HCT116 (cell line): ENCODE results near the gene SCGB1A1. TPM values are rescaled to one million over a fixed set of nuclear protein-coding genes. Genes with fewer than 3 reads are reported as not detected.

Experiments used
- ATAC-seq: fragments of 200-7000 bp; cut with Tn5 transposase; 2 replicates; pipeline ENCODE4 v1.9.1; 2020; ENCODE audit warnings: mild to moderate bottlenecking, moderate library complexity
- BruUV-seq: library from RNA; stranded (reverse); fragments of 400-500 nt; replicated peaks from 2 replicates; lab custom pipeline; 2021; lab: Mats Ljungman, UMichigan
- CTCF ChIA-PET: fragments of 300-600 bp; sonication (Branson Sonifier 250); formaldehyde crosslinking; loops from one replicate; lab custom pipeline; 2021; ENCODE audit warnings: antibody characterized with exemption; lab: Charles Lee
- POLR2A ChIA-PET: fragments of 300-600, 350-600 bp; sonication (Branson Sonifier 250); formaldehyde crosslinking; loops from one replicate; lab custom pipeline; 2021; ENCODE audit warnings: antibody characterized with exemption; lab: Charles Lee
- RAD21 ChIA-PET, 2 experiments: fragments of 300-600 bp; sonication (Branson Sonifier 250); formaldehyde crosslinking; loops; one replicate each; lab custom pipeline; 2023; ENCODE audit warnings: low total read pairs in 2 of 2; ENCODE audit not compliant: uncharacterized antibody in 2 of 2, unreplicated experiment in 2 of 2, low non-redundant PET in 1 of 2; lab: Charles Lee
- DNase-seq: peaks from one replicate; pipeline ENCODE4 v3.0.0-alpha.2; 2010; ENCODE audit warnings: low read depth, low spot score
- H2AFZ ChIP-seq: fragments of 200-600 bp; shearing (Covaris generic), sonication (generic); 2 replicates; pipeline ENCODE4 v1.6.1; 2017; ENCODE audit warnings: low read depth, mixed run types, mixed read lengths, antibody characterized with exemption, low read length; ENCODE audit not compliant: poor library complexity, severe bottlenecking
- H3K27ac ChIP-seq: 2 replicates; pipeline ENCODE4 v1.5.1; 2012; ENCODE audit warnings: low read depth, low read length
- H3K27me3 ChIP-seq: fragments of 200-600 bp; sonication (generic); 2 replicates; pipeline ENCODE4 v1.6.1; 2016; ENCODE audit warnings: mixed run types, low read length, mixed read lengths; ENCODE audit not compliant: insufficient read depth
- H3K36me3 ChIP-seq, 2 experiments: fragments of 200-500 bp in 1 of 2; fragments of 200-600 bp in 1 of 2; sonication (Bioruptor generic) in 1 of 2; sonication (generic) in 1 of 2; 2 replicates each; pipeline versions ENCODE4 v1.5.1 to v1.6.1; 2014 to 2016; ENCODE audit warnings: low read length in 2 of 2, inconsistent platforms in 1 of 2, mixed read lengths in 1 of 2, mixed run types in 1 of 2; ENCODE audit not compliant: insufficient read depth in 2 of 2, control insufficient read depth in 1 of 2
- H3K4me1 ChIP-seq, 2 experiments: fragments of 200-600 bp in 1 of 2; sonication (generic) in 1 of 2; 2 replicates each; pipeline versions ENCODE4 v1.5.1 to v1.6.1; 2012 to 2017; ENCODE audit warnings: low read length in 2 of 2, inconsistent platforms in 1 of 2, mild to moderate bottlenecking in 1 of 2, mixed read lengths in 1 of 2, mixed run types in 1 of 2, moderate library complexity in 1 of 2; ENCODE audit not compliant: insufficient read depth in 2 of 2, control insufficient read depth in 1 of 2
- H3K4me2 ChIP-seq: fragments of 200-600 bp; sonication (generic); 2 replicates; pipeline ENCODE4 v1.6.1; 2017; ENCODE audit warnings: mixed run types, low read length, mixed read lengths
- H3K4me3 ChIP-seq, 2 experiments: fragments of 200-600 bp in 1 of 2; sonication (generic) in 1 of 2; replicated peaks in 1 of 2; 2 replicates each; pipeline ENCODE4 v1.5.1; 2011 to 2016; ENCODE audit warnings: low read length in 2 of 2, control low read depth in 1 of 2, low read depth in 1 of 2, mild to moderate bottlenecking in 1 of 2, mixed read lengths in 1 of 2, mixed run types in 1 of 2
- H3K79me2 ChIP-seq: fragments of 200-600 bp; sonication (generic); 2 replicates; pipeline ENCODE4 v1.6.1; 2017; ENCODE audit warnings: mild to moderate bottlenecking, mixed run types, low read length, moderate library complexity, mixed read lengths; ENCODE audit not compliant: insufficient read depth
- H3K9ac ChIP-seq: fragments of 200-600 bp; sonication (generic); 2 replicates; pipeline ENCODE4 v1.6.1; 2016; ENCODE audit warnings: low read length, mixed read lengths
- H3K9me2 ChIP-seq: fragments of 200-600 bp; sonication (generic), shearing (Covaris generic); 2 replicates; pipeline ENCODE4 v1.6.1; 2017; ENCODE audit warnings: mixed run types, mild to moderate bottlenecking, moderate library complexity; ENCODE audit not compliant: insufficient read depth
- H3K9me3 ChIP-seq, 2 experiments: fragments of 200-500 bp in 1 of 2; fragments of 200-600 bp in 1 of 2; sonication (Bioruptor generic) in 1 of 2; sonication (generic) in 1 of 2; 2 replicates each; pipeline ENCODE4 v1.6.1; 2014 to 2017; ENCODE audit warnings: low read length in 2 of 2, mixed read lengths in 2 of 2, inconsistent platforms in 1 of 2, low read depth in 1 of 2, mild to moderate bottlenecking in 1 of 2, mixed run types in 1 of 2, moderate library complexity in 1 of 2; ENCODE audit not compliant: control insufficient read depth in 1 of 2, insufficient read depth in 1 of 2
- H4K20me1 ChIP-seq: fragments of 200-600 bp; sonication (generic), shearing (Covaris generic); 2 replicates; pipeline ENCODE4 v1.6.1; 2017; ENCODE audit warnings: mixed run types, mild to moderate bottlenecking, moderate library complexity; ENCODE audit not compliant: insufficient read depth
- SRF ChIP-seq: IDR thresholded peaks from 2 replicates; pipeline ENCODE4 v1.6.1; 2012; ENCODE audit warnings: low read depth
- ZNF274 ChIP-seq: fragments of 200-500 bp; sonication (Bioruptor generic); IDR thresholded peaks from 2 replicates; pipeline ENCODE4 v1.6.1; 2014; ENCODE audit warnings: mild to moderate bottlenecking, low read depth, low read length, inconsistent platforms
- intact Hi-C: fragments of 100-400 bp; cut with micrococcal nuclease; formaldehyde crosslinking; loops from 2 replicates; pipeline ENCODE4 v1.10.0; 2022
- total RNA-seq: library from RNA; stranded (reverse); gene quantifications from one replicate; pipeline ENCODE4 v1.2.1, GENCODE V29; 2021; ENCODE audit not compliant: unreplicated experiment
- TF ChIP-seq, protein P1 (sequence below): IDR thresholded peaks from 2 replicates; pipeline ENCODE4 v1.6.1; 2012; ENCODE audit warnings: low read depth

Gene SCGB1A1
- total RNA-seq, 1 experiment from 2014 or later: 2.0 TPM

DNA sequence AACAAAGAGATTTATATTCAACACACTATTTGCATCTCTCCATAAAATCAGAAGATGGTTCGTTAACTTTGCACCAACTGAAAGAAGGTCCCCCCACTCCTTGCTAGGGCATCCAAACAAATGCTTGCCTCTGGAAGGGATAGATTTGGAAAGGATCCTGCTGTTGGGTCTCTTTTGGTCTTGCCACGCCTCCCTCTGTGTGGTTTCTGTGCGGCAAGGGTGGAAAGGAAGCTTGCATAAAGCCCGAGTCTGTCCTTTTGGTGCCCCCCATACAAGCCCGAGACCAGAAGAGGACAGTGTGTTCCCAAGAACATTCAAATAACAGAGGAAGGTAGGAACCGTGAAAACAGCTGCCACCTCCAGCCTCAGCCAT lies 15.1 kb downstream of the SCGB1A1 start:
- ChIA-PET POLR2A (no interaction called here), CTCF (interaction anchor here (2.0 kb wide), 1 partner anchor 9 kb away, joined by 9 read pairs; no protein-coding TSS in a partner anchor)
- no TSS peak for BruUV-seq

More for the DNA sequence above, 15.1 kb downstream of the SCGB1A1 start:
- no peak for ATAC-seq
- no peaks in the 10 kb centered on the region for H3K79me2 ChIP-seq
- H3K9ac ChIP-seq: no peak overlapping the region
- H4K20me1 ChIP-seq: no peaks in the 10 kb centered on the region
- no peak overlapping the region for H3K4me2 ChIP-seq
- H3K4me1 ChIP-seq: no peaks in the 10 kb centered on the region
- TF ChIP-seq, protein P1, sequence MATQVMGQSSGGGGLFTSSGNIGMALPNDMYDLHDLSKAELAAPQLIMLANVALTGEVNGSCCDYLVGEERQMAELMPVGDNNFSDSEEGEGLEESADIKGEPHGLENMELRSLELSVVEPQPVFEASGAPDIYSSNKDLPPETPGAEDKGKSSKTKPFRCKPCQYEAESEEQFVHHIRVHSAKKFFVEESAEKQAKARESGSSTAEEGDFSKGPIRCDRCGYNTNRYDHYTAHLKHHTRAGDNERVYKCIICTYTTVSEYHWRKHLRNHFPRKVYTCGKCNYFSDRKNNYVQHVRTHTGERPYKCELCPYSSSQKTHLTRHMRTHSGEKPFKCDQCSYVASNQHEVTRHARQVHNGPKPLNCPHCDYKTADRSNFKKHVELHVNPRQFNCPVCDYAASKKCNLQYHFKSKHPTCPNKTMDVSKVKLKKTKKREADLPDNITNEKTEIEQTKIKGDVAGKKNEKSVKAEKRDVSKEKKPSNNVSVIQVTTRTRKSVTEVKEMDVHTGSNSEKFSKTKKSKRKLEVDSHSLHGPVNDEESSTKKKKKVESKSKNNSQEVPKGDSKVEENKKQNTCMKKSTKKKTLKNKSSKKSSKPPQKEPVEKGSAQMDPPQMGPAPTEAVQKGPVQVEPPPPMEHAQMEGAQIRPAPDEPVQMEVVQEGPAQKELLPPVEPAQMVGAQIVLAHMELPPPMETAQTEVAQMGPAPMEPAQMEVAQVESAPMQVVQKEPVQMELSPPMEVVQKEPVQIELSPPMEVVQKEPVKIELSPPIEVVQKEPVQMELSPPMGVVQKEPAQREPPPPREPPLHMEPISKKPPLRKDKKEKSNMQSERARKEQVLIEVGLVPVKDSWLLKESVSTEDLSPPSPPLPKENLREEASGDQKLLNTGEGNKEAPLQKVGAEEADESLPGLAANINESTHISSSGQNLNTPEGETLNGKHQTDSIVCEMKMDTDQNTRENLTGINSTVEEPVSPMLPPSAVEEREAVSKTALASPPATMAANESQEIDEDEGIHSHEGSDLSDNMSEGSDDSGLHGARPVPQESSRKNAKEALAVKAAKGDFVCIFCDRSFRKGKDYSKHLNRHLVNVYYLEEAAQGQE: no peak
- TF ChIP-seq ZNF274 (no peak), SRF (no peak)
- TF ChIP-seq, all 23 proteins: peak for 0
- intact Hi-C loops: no loop called here
- Histone ChIP-seq H3K27me3 (no peaks in the 10 kb centered on the region), H2AFZ (no peak overlapping the region), H3K4me3 (no peak overlapping the region), H3K27ac (no peak overlapping the region), H3K36me3 (no peaks in the 10 kb centered on the region), H3K9me3 (no peaks in the 10 kb centered on the region), H3K9me2 (no peaks in the 10 kb centered on the region)
- RAD21 ChIA-PET: interaction anchor here in 1 of 2 experiments (0.9 kb wide), 1 partner anchor 9 kb away, joined by 5 read pairs; no protein-coding TSS in a partner anchor
- no peak for DNase-seq
